Epithelial cell of proximal tubule (primary cell): ENCODE measurements around the gene ANKRD11. TPM values are rescaled to one million over a fixed set of nuclear protein-coding genes. Genes with fewer than 3 reads are reported as not detected.

Experiments
- DNase-seq: peaks from one replicate; pipeline ENCODE4 v3.0.0-alpha.2; 2011; ENCODE audit warnings: low read depth
- H3K4me3 ChIP-seq: 2 replicates; pipeline ENCODE4 v1.5.1; 2011; ENCODE audit warnings: low read depth, mild to moderate bottlenecking, low read length
- total RNA-seq: library from RNA; depleted of rRNA; stranded (reverse); fragments of >200 nt; gene quantifications from 2 replicates; pipeline ENCODE4 v1.2.3, GENCODE V29; 2015
- TF ChIP-seq, protein P1 (sequence below): conservative IDR thresholded peaks from 2 replicates; pipeline ENCODE4 v1.5.1; 2012; ENCODE audit warnings: low read depth, mild to moderate bottlenecking, low read length

The ANKRD11 gene
- 44.3 and 50.8 TPM in 2 replicates for total RNA-seq

DNA sequence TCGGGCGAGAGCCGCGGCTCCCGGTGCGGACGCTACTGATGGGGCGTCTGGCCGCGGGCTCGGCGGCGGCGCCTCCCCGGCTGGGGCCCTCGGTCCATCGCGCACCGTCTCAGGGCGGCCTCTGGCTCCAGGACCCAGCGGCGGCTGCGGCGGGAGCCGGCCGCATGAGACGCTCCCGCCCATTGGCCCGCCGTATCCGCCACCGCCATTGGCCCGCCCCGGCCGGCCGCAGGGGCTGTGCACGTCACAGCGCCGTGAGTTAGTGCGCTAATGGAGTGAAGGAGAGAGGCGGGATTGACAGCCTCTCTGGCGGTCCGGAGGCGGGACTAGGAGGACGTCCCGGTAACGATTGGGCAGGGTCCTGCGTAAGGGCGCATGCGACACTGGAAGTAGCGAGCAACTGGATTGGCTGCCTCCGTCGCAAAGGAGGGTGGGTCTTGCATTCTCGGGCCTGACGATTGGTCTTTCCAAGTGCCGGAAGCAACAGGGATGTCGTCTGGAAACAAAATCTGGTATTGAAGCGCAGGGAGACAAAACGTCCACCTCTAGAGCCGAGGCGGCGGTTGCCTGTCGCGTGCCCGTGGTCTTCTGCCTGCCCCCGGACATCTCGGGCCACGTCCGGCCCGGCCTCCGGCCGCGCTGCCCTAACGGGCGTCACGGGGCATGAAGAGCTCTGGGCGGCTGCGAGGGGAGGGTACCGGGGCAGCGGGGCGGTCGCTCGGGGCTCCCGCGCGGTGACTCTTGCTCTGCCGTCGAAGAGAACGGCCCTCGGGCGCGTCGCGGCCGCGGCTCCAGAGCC is at the start of gene ANKRD11:
Gene ANKRD11 (minus strand): TSS at position 123 of the 799 bp plus-strand sequence. CDS start 173,542 bp downstream, outside the sequence.
- TF ChIP-seq, protein P1, sequence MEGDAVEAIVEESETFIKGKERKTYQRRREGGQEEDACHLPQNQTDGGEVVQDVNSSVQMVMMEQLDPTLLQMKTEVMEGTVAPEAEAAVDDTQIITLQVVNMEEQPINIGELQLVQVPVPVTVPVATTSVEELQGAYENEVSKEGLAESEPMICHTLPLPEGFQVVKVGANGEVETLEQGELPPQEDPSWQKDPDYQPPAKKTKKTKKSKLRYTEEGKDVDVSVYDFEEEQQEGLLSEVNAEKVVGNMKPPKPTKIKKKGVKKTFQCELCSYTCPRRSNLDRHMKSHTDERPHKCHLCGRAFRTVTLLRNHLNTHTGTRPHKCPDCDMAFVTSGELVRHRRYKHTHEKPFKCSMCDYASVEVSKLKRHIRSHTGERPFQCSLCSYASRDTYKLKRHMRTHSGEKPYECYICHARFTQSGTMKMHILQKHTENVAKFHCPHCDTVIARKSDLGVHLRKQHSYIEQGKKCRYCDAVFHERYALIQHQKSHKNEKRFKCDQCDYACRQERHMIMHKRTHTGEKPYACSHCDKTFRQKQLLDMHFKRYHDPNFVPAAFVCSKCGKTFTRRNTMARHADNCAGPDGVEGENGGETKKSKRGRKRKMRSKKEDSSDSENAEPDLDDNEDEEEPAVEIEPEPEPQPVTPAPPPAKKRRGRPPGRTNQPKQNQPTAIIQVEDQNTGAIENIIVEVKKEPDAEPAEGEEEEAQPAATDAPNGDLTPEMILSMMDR = no peak
- peak; percentile 95 for DNase-seq
- H3K4me3 ChIP-seq = peak within 1 kb of the TSS; percentile 88

DNA sequence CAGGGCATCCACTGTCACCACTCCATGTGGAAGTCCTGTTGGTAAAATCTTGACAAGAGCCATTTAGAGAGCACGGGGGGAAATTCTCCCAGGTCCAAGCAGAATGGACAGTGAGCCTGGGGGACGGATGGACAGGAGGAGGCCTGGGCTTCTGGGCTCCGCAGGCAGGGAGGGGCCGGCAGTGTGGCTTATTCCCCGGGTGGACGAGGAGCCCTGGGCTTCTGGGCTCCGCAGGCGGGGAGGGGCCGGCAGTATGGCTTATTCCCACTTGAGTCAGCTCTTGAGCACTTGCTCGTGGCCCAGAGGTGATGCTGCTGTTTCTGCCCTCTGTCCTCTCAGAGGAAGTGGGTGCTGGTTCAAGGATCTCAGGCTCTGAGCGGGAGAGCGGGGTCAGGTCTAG is 47.9 kb upstream of the ANKRD11 start:
- no peak for DNase-seq
- TF ChIP-seq, protein P1 = no peak
- no peak overlapping the region for H3K4me3 ChIP-seq

DNA sequence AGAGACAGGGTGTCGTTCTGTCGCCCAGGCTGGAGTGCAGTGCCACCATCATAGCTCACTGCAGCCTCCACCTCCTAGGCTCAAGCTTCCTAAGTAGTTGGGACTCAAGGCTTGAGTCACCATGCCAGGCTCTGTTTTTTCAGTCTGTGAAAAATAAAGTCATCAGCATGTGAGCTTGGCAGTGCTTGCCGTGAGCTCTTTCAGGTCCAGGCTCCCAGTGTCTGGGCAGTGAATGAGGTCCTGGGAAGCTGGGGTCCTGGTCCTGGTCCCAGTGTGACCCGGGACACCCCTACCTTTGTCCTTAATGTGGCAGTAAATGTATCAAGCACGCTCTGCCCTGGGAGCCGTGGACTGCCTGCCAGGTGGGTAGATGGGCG is 47.2 kb upstream of the ANKRD11 start:
- TF ChIP-seq, protein P1 = no peak
- no peak overlapping the region for H3K4me3 ChIP-seq
- no peak for DNase-seq

DNA sequence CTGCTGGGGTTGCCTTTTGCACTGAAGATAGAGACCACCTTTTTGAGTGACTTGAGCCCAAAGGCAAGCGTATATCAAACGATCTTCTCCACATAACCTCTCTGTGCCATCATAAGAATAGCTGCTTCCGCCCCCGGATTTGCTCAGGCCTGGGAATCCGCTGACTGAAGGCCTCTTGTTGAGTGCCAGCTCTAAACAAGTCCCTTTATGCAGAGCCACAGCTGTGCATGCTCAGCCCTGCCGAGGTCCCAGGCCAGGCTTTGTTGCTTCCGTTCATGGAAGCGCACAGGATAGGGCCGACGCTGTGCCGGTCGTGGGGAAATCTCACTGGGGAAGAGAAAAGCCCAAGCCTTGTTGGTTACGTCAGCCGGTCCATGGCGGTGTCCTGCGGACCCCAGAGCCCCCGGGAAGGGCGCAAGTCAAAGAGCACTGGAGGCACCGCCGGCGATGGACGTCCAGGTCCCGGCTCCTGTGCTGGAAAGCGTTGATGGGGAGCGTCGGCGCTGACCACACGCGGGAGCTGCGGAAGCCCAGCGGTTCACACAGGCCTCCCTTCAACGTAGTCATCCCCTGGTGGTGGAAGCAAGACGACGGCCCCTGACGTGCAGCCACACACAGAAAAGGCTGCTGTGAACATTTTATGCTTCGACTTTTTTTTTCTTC is 46.7 kb upstream of the ANKRD11 start:
- no peak for DNase-seq
- TF ChIP-seq, protein P1 = no peak
- H3K4me3 ChIP-seq = no peak overlapping the region

DNA sequence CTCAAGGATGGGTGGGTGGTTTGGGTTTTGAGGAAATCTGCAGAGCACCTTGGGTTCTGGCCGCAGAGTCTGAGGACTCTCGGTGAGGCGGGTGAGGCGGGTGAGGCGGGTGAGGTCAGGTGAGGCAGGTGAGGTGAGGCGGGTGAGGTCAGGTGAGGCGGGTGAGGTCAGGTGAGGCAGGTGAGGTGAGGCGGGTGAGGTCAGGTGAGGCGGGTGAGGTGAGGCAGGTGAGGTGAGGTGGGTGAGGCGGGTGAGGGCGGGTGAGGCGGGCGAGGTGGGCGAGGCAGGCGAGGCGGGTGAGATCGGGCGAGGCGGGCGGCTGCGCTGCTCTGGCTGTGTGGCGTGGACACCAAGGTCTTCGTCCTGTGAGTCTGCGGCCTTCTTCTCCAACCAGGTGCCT is 46.0 kb upstream of the ANKRD11 start:
- DNase-seq = no peak
- TF ChIP-seq, protein P1 = no peak
- H3K4me3 ChIP-seq = no peak overlapping the region

DNA sequence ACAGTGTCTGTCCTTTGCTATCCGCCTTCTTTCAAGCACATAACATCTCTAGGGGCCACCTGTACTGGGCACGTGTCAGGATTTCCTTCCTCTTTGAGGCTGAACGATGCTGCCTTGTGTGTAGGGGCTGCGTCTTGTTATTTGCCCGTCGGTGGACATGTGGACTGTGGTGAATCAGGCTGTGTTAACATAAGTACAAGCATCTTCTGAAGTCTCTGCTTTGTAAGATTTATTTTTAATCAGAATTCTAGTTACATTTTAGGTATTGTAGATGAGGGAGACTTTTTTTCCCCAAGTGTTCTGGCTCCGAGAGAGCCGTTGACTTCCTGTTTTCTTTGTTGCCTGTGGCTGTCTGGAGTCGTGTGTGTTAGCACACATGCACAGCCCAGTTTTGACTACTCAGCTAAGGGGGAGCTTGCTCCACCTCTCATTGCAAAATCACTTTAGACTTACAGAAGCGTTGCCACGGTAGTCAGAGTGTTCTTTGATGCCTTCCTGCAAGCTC is 43.9 kb upstream of the ANKRD11 start:
- TF ChIP-seq, protein P1 = no peak
- no peak overlapping the region for H3K4me3 ChIP-seq
- no peak for DNase-seq
